Thyroid gland (tissue), 4 donors: Measurements from ENCODE around the gene SRGAP1.

ENCODE experiments used
- POLR2A ChIP-seq, 2 donors: fragments of 450-650 bp; IDR thresholded peaks; one replicate each; pipeline ENCODE4 v1.6.1; 2017; ENCODE audit warnings: antibody characterized with exemption in 2 of 2, mild to moderate bottlenecking in 2 of 2, moderate library complexity in 1 of 2
- TF ChIP-seq, protein P1 (sequence below), 6 experiments: fragments of 200-600 bp in 3 of 6; fragments of 450-650 bp in 3 of 6; sonication (generic) in 3 of 6; IDR thresholded peaks; one replicate each; pipeline ENCODE4 v1.5.1; 2016 to 2019; ENCODE audit warnings: antibody characterized with exemption in 6 of 6, mild to moderate bottlenecking in 2 of 6, inconsistent platforms in 1 of 6, moderate library complexity in 1 of 6

DNA sequence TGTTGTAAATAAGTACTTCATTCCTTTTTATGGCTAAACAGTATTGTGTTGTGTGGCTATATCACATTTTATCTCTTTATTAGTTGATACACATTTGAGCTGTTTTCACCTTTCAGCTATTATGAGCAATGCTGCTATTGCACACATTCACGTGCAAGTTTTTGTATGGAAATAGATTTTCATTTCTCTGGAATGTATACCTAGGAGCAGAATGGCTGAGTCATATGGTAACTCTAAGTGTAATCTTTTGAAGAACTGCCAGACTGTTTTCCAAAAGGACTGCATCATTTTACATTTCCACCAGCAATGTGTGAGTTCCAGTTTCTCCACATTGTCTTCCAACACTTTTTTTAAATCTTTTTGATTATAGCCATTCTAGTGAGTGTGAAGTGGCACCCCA, 134.0 kb downstream of the SRGAP1 start:
- TF ChIP-seq POLR2A (IDR thresholded peaks at IDR 0.05): no peak
- TF ChIP-seq, protein P1, sequence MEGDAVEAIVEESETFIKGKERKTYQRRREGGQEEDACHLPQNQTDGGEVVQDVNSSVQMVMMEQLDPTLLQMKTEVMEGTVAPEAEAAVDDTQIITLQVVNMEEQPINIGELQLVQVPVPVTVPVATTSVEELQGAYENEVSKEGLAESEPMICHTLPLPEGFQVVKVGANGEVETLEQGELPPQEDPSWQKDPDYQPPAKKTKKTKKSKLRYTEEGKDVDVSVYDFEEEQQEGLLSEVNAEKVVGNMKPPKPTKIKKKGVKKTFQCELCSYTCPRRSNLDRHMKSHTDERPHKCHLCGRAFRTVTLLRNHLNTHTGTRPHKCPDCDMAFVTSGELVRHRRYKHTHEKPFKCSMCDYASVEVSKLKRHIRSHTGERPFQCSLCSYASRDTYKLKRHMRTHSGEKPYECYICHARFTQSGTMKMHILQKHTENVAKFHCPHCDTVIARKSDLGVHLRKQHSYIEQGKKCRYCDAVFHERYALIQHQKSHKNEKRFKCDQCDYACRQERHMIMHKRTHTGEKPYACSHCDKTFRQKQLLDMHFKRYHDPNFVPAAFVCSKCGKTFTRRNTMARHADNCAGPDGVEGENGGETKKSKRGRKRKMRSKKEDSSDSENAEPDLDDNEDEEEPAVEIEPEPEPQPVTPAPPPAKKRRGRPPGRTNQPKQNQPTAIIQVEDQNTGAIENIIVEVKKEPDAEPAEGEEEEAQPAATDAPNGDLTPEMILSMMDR (IDR thresholded peaks at IDR 0.05): no peak
